Stimulated activated CD8-positive, alpha-beta memory T cell treated with anti-CD3 and anti-CD28 coated beads, Interleukin-12 subunit alpha, Interleukin-12 subunit beta, amount 100 ng/mL, for 4 hours (primary cell): ENCODE measurements around the gene OOSP3.
"Not testable (repeated sequence)": the region's sequence is repeated elsewhere in the genome, so short reads cannot be mapped to it uniquely, and the experiment has no call there.

Experiments
- DNase-seq: peaks from one replicate; pipeline ENCODE4 v3.0.0-alpha.2; 2020; ENCODE audit warnings: low read depth

The OOSP3 gene

GRCh38 chr11:59877325-59877724, 1.3 kb upstream of the OOSP3 start:
- no peak for DNase-seq

GRCh38 chr11:59877784-59878183, 798 bp upstream of the OOSP3 start:
- no peak for DNase-seq

DNA sequence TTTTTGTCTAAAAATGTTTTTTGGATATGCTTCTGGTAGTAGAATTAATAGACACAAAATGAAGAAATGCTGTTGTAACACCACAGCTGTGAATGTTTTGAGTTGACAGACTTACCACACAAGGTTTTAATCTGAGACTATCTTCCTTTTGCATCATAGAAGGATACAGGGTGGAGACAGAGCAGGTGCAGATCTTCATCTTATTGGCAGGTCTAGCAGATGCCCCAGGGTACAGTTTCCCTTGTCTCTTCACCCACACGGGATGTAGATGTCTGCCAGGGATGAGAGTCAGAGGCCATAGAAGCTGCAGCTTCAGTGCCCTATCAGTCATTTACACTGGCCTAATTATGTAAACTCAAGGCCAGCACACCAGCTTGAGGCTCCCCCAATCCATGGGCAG, 985 bp downstream of the OOSP3 start:
- DNase-seq: no peak

DNA sequence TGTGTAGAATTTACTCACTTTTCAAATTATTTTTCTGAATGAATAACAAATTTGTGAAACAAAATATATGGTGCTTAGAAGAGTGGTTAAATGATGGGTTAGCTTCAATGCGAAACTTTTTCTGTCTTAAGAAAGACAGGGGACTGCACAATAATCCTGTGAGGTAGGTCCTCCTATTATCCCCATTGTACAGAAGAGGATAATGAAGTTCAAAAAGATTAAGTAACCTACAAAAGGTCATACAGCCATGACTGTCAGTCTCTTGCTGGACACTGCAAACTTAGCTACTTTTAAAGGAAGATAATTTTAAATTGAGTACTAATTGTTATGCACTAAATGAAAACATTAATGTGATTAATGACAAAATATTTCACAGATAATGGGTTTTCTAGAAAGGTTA, 5.0 kb downstream of the OOSP3 start:
- no peak for DNase-seq

DNA sequence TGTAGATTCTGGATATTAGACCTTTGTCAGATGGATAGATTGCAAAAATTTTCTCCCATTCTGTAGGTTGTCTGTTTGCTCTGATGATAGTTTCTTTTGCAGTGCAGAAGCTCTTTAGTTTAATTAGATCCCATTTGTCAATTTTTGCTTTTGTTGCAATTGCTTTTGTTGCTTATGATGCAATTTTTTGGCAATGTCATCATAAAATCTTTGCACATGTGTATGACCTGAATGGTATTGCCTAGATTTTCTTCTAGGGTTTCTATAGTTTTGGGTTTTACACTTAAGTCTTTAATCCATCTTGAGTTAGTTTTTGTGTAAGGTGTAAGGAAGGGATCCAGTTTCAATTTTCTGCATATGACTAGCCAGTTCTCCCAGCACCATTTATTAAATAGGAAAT, 8.6 kb downstream of the OOSP3 start:
- not testable (repeated sequence) for DNase-seq

DNA sequence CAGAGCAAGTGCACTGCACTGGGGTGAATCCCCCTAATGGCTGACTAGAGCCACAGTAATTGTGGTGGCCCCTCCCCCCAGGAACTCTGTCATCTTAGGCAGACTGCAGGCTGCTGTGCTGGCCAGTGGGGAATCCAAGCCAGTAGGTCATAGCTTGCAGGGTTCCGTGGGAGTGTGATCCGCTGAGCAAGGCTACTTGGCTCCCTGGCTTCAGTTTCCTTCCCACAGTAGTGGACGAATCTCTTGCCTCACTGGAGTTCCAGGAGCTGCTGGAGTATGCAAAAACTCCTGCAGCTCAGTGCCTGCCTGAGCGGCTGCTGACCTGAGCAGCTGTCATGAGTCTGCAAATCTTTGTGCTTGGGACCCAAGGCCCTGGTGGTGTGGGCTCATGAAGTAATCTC, 13.2 kb downstream of the OOSP3 start:
- DNase-seq: no peak

DNA sequence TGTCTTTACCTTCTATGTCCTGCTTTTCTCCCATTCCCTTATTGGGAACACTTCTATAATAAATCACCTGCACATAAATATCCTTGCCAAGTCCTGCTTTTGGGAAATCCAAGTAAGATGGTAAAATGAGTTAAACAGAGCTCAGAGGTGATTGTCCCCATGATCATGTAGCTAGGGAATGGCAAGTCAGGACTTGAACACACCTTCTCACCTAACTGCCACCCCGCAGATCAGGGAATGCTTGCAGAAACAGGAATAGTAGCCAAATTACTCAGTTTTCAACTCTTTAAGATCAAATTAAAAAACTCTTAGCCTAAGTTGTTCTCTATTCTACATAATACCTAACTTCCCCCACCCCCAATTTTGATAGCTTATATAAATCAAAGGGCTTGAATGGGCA, 16.0 kb downstream of the OOSP3 start:
- no peak for DNase-seq

- DNase-seq: no peak
Observed at GRCh38 chr11:59898046-59898445, 19.5 kb downstream of the OOSP3 start.

DNA sequence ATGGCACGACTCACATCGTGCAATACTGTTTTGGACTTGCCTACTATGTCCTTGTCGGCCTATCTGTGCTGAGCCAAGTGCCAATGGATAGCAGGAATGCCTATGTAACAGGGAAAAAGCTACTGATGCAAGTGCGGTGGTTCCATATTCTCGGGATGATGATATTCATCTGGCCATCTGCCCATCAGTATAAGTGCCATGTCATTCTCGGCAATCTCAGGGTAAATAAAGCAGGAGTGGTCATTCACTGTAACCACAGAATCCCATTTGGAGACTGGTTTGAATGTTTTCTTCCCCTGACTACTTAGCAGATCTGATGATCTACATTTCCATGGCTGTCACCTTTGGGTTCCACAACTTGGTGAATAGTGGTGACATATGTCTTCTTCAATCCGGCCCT, 20.1 kb downstream of the OOSP3 start:
- DNase-seq: no peak

DNA sequence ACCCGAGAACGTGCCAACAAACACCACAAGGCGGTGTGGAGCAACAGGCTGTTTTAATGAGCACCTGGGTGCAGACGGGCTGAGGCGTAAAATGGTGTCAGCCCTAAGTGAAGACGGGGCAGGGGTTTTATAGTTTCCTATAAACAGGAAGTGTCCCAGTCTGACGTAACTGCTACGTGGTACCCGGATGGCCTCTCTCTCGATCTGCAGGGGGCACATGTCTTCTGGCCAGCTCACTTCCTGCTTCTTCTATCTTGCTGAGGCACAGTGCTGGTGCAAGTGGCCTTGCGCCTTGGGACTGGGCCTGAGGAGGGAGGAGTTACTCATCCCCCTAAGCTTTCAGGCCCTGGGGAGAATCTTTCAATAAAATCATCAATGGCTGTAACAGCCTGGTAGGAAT, 20.9 kb downstream of the OOSP3 start:
- no peak for DNase-seq

GRCh38 chr11:59900366-59901126, 22.0 kb downstream of the OOSP3 start:
- no peak for DNase-seq

- no peak for DNase-seq
Observed at GRCh38 chr11:59901306-59901705, 22.7 kb downstream of the OOSP3 start.

DNA sequence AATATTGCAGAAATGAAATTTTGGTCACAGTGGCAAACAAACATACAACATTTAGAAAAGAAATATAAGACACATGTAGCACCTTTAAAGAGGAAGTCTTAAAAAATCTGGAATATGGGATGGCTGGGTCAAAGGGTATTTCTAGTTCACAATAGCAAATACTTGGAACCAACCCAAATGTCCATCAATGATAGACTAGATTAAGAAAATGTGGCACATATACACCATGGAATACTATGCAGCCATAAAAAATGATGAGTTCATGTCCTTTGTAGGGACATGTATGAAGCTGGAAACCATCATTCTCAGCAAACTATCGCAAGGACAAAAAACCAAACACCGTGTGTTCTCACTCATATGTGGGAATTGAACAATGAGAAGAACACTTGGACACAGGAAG, 25.0 kb downstream of the OOSP3 start:
- DNase-seq: not testable (repeated sequence)

DNA sequence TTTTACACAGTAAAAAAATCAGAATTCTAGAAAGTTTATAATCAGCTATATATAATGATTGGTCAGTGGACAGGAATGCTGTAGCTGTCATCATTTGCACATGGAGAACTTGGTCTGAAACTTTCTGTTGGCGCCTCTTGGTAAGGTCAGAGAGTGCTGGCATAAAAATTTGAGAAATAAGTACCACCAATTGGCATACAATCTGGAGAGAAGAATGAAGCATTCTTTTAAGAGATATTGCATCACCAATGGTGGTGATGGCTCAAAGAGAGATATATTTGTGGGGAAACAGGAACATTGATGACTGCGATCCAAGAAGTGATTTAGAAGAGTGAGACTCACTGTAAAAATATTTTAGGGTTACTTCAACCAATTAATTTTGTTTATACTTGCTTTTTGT, 39.9 kb downstream of the OOSP3 start:
- DNase-seq: no peak

DNA sequence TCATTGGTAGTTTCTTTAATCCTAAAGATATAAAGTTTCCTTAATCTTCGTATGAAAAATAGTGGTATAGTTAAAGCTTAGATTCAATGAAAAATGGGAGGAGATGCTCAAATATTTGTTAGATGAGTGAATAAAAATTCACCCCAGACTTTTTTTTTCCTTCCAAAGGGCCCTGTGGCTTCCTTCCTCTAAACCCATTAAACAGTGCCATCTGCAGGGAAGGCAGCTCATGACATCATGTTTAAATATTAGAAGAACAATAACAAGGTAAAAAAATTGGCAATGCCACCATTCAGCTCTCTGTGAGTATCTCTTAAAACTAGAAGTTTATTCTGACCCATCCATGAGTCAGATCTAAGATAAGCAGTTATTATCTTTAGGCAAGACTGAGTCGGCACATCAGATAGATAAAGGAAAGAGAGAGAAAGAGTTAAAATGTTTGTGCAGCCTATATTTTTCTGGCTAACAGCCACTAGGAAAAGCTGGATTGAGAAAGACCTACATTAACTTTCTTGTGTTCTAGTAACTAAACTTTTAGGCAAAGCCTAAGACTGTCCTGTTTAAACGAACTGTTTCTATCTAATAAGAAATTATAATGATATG, 40.5 kb downstream of the OOSP3 start:
- no peak for DNase-seq

GRCh38 chr11:59923813-59924212, 45.2 kb downstream of the OOSP3 start:
- DNase-seq: no peak

DNA sequence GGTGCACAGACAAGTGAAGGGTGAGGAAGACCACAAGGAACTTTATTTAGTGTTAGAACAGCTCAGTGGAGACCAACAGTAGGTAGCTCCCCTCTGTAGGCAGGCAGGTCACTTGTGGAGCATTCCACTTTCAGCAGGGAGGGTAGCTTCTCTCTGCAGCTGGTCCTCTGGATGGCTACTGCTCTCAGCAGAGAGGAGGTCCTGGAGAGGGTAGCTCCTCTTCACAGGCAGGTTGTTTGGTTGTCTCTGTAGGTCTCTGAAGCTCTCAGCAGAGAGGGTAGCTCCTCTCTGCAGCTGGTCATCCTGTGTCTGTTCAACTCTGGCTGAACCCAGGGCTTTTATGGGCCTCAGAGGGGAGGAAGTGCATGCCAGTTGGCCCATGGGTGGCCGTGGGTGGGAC, 53.1 kb downstream of the OOSP3 start:
- DNase-seq: no peak

GRCh38 chr11:59938132-59938531, 59.5 kb downstream of the OOSP3 start, which contains the start of gene OOSP1:
Gene OOSP1 (plus strand): TSS chr11:59938432. CDS start chr11:59938455, 23 bp downstream.
- no peak for DNase-seq

DNA sequence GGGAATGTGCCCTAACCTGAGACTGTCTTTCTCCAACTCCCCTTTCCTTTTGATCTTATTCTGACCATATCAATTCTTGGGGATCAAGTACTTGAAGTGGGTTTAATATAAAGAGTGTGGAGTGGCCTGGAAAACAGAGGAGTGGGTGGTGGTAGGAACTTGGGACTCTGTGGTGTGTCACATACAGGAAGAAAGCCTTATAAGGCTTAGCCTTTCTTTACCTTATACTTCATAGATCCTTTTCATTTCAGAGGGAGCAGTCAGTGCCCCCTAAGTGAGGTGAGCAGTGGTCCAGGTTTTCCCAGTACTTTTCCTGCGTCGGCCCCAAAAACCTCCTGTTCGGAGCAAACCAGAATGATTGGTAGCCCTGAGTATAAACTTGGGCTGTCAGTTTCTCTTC, 60.1 kb downstream of the OOSP3 start:
- DNase-seq: no peak

GRCh38 chr11:59939482-59939881, 60.9 kb downstream of the OOSP3 start:
- no peak for DNase-seq

- DNase-seq: no peak
Observed at GRCh38 chr11:59941091-59941490, 62.5 kb downstream of the OOSP3 start.

GRCh38 chr11:59943997-59944714, 65.6 kb downstream of the OOSP3 start:
- no peak for DNase-seq

- no peak for DNase-seq
Observed at GRCh38 chr11:59944720-59945119, 66.1 kb downstream of the OOSP3 start.
